HL-60 (cell line): ENCODE measurements around the gene MCIDAS.

Experiments used
- GABPA ChIP-seq: IDR thresholded peaks from 2 replicates; pipeline ENCODE4 v1.6.1; 2012; ENCODE audit warnings: low read depth
- POLR2AphosphoS5 ChIP-seq: IDR thresholded peaks from 2 replicates; pipeline ENCODE4 v1.6.1; 2012; ENCODE audit warnings: low read depth
- SPI1 ChIP-seq: IDR thresholded peaks from 2 replicates; pipeline ENCODE4 v1.6.1; 2012; ENCODE audit warnings: low read depth, mild to moderate bottlenecking, borderline replicate concordance
- TF ChIP-seq, protein P1 (sequence below): IDR thresholded peaks from one replicate; pipeline ENCODE4 v1.5.1; 2011; ENCODE audit warnings: low read length, control low read depth, inconsistent platforms; ENCODE audit not compliant: insufficient read depth
- TF ChIP-seq, protein P2 (sequence below): IDR thresholded peaks from 2 replicates; pipeline ENCODE4 v1.6.1; 2012; ENCODE audit warnings: low read depth; ENCODE audit not compliant: insufficient replicate concordance

DNA sequence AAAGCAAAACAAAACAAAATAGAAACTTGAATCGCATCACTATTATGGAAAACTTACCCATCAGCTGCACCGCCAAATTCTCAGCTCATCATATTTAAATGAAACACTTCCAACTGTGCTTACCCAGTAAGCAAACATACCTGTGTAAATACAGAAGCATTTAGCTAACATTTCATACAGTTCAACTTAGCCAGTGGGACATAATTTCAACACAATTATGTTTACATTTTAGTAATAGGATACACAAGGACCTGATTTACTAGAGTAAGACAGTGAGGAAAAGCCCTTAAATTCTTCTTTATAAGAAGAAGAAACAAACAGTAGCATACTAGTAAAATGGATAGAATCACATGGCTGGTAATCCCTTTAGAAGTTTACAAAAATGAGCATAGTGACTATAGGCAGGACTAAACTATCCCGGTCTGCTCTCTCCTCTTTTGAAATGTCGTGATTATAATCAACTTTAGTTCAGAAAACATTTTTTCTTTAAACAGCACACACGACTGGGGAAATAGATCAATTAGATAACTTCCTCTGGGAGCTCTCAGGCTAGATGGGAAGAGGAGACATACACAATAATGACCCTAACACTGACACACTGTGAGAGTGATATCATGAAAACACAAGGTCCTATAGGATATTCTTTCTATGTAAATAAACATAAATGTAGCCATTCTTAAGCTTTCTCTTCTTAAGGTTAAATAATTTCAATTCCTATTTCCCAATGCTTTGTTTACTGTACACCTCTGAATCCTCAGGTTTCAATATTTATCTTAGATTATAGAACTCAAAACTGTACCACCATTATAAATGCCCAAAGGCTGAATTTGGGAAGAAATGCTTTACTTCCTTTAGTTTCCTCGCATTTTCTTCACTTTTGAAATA, 38.2 kb downstream of the MCIDAS start:
- TF ChIP-seq POLR2AphosphoS5 = no peak
- TF ChIP-seq, protein P1, sequence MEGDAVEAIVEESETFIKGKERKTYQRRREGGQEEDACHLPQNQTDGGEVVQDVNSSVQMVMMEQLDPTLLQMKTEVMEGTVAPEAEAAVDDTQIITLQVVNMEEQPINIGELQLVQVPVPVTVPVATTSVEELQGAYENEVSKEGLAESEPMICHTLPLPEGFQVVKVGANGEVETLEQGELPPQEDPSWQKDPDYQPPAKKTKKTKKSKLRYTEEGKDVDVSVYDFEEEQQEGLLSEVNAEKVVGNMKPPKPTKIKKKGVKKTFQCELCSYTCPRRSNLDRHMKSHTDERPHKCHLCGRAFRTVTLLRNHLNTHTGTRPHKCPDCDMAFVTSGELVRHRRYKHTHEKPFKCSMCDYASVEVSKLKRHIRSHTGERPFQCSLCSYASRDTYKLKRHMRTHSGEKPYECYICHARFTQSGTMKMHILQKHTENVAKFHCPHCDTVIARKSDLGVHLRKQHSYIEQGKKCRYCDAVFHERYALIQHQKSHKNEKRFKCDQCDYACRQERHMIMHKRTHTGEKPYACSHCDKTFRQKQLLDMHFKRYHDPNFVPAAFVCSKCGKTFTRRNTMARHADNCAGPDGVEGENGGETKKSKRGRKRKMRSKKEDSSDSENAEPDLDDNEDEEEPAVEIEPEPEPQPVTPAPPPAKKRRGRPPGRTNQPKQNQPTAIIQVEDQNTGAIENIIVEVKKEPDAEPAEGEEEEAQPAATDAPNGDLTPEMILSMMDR = no peak
- no peak for TF ChIP-seq SPI1
- no peak for TF ChIP-seq GABPA
- TF ChIP-seq, protein P2, sequence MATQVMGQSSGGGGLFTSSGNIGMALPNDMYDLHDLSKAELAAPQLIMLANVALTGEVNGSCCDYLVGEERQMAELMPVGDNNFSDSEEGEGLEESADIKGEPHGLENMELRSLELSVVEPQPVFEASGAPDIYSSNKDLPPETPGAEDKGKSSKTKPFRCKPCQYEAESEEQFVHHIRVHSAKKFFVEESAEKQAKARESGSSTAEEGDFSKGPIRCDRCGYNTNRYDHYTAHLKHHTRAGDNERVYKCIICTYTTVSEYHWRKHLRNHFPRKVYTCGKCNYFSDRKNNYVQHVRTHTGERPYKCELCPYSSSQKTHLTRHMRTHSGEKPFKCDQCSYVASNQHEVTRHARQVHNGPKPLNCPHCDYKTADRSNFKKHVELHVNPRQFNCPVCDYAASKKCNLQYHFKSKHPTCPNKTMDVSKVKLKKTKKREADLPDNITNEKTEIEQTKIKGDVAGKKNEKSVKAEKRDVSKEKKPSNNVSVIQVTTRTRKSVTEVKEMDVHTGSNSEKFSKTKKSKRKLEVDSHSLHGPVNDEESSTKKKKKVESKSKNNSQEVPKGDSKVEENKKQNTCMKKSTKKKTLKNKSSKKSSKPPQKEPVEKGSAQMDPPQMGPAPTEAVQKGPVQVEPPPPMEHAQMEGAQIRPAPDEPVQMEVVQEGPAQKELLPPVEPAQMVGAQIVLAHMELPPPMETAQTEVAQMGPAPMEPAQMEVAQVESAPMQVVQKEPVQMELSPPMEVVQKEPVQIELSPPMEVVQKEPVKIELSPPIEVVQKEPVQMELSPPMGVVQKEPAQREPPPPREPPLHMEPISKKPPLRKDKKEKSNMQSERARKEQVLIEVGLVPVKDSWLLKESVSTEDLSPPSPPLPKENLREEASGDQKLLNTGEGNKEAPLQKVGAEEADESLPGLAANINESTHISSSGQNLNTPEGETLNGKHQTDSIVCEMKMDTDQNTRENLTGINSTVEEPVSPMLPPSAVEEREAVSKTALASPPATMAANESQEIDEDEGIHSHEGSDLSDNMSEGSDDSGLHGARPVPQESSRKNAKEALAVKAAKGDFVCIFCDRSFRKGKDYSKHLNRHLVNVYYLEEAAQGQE = no peak
